Neuronal stem cell (in vitro differentiated cells): ENCODE results near the gene TXNIP.

Experiments
- DNase-seq: peaks from one replicate; pipeline ENCODE4 v3.0.0-alpha.2; 2013; ENCODE audit warnings: low spot score
- H2AFZ ChIP-seq: one replicate; pipeline ENCODE4 v1.6.1; 2013; ENCODE audit warnings: mild to moderate bottlenecking, low read length, inconsistent platforms
- H2AK5ac ChIP-seq: 2 replicates; pipeline ENCODE4 v1.6.1; 2013; ENCODE audit warnings: low read depth, mild to moderate bottlenecking, inconsistent platforms, low read length, moderate library complexity, mixed read lengths
- H2BK120ac ChIP-seq: 2 replicates; pipeline ENCODE4 v1.6.1; 2013; ENCODE audit warnings: low read depth, mild to moderate bottlenecking, inconsistent platforms, low read length, moderate library complexity, mixed read lengths
- H2BK12ac ChIP-seq: one replicate; pipeline ENCODE4 v1.6.1; 2013; ENCODE audit warnings: low read length, inconsistent platforms
- H2BK15ac ChIP-seq: 2 replicates; pipeline ENCODE4 v1.6.1; 2013; ENCODE audit warnings: mild to moderate bottlenecking, low read length, inconsistent platforms, mixed read lengths
- H2BK5ac ChIP-seq: one replicate; pipeline ENCODE4 v1.6.1; 2013; ENCODE audit warnings: inconsistent platforms, mild to moderate bottlenecking, low read length, moderate library complexity
- H3K14ac ChIP-seq: one replicate; pipeline ENCODE4 v1.6.1; 2013; ENCODE audit warnings: low read length, inconsistent platforms
- H3K18ac ChIP-seq: 2 replicates; pipeline ENCODE4 v1.6.1; 2013; ENCODE audit warnings: low read length, inconsistent platforms
- H3K23ac ChIP-seq: 2 replicates; pipeline ENCODE4 v1.6.1; 2013; ENCODE audit warnings: low read depth, mild to moderate bottlenecking, mixed read lengths, low read length, inconsistent platforms; ENCODE audit not compliant: poor library complexity
- H3K27ac ChIP-seq: replicated peaks from 3 replicates; pipeline ENCODE4 v1.5.1; 2013; ENCODE audit warnings: low read length, inconsistent platforms
- H3K27me3 ChIP-seq, 3 experiments: 2 replicates each; pipeline ENCODE4 v1.6.1; 2013; ENCODE audit warnings: low read length in 3 of 3, mild to moderate bottlenecking in 2 of 3, inconsistent platforms in 1 of 3, low read depth in 1 of 3, mixed read lengths in 1 of 3, moderate library complexity in 1 of 3; ENCODE audit not compliant: control insufficient read depth in 3 of 3, insufficient read depth in 3 of 3
- H3K36me3 ChIP-seq, 2 donors: replicated peaks in 1 of 2; 2 replicates each; pipeline ENCODE4 v1.6.1; 2013; ENCODE audit warnings: low read length in 2 of 2; ENCODE audit not compliant: control insufficient read depth in 2 of 2, insufficient read depth in 2 of 2
- H3K4ac ChIP-seq: 2 replicates; pipeline ENCODE4 v1.6.1; 2013; ENCODE audit warnings: inconsistent platforms, mild to moderate bottlenecking, low read length, moderate library complexity
- H3K4me1 ChIP-seq, 2 donors: 1 replicate in 1 of 2; 2 replicates in 1 of 2; pipeline ENCODE4 v1.6.1; 2013; ENCODE audit warnings: low read length in 2 of 2, low read depth in 1 of 2; ENCODE audit not compliant: control insufficient read depth in 2 of 2, insufficient read depth in 1 of 2
- H3K4me2 ChIP-seq: one replicate; pipeline ENCODE4 v1.6.1; 2013; ENCODE audit warnings: mild to moderate bottlenecking, low read length, inconsistent platforms; ENCODE audit not compliant: insufficient read depth, poor library complexity, severe bottlenecking
- H3K4me3 ChIP-seq, 2 donors: 2 replicates each; pipeline ENCODE4 v1.5.1; 2013; ENCODE audit warnings: low read length in 2 of 2, mild to moderate bottlenecking in 2 of 2, inconsistent platforms in 1 of 2, moderate library complexity in 1 of 2
- H3K79me1 ChIP-seq: one replicate; pipeline ENCODE4 v1.6.1; 2013; ENCODE audit warnings: low read depth, mild to moderate bottlenecking, inconsistent platforms, low read length, moderate library complexity
- H3K9ac ChIP-seq: one replicate; pipeline ENCODE4 v1.6.1; 2013; ENCODE audit warnings: mild to moderate bottlenecking, low read depth, low read length, inconsistent platforms; ENCODE audit not compliant: poor library complexity
- H3K9me3 ChIP-seq, 2 donors: replicated peaks in 1 of 2; 2 replicates each; pipeline versions ENCODE3 to v1.6.1; 2013; ENCODE audit warnings: low read length in 2 of 2, mild to moderate bottlenecking in 2 of 2, inconsistent platforms in 1 of 2, low read depth in 1 of 2, mixed read lengths in 1 of 2, moderate library complexity in 1 of 2; ENCODE audit not compliant: control insufficient read depth in 2 of 2, insufficient read depth in 1 of 2
- H4K8ac ChIP-seq: one replicate; pipeline ENCODE4 v1.6.1; 2013; ENCODE audit warnings: low read depth, mild to moderate bottlenecking, inconsistent platforms, low read length, moderate library complexity
- H4K91ac ChIP-seq: one replicate; pipeline ENCODE4 v1.6.1; 2013; ENCODE audit warnings: low read length, low read depth, mild to moderate bottlenecking, inconsistent platforms; ENCODE audit not compliant: poor library complexity
- WGBS, 2 donors: extraction: QIAGEN DNeasy Blood & Tissue Kit; methylation state at CpG; one replicate each; pipeline ENCODE4 v1.1.7; 2013; ENCODE audit warnings: missing lambda C conversion rate in 2 of 2, mixed read lengths in 1 of 2; ENCODE audit not compliant: insufficient read length in 2 of 2, insufficient replicate concordance in 1 of 2; ENCODE audit errors: extremely low coverage in 2 of 2; 5-methylcytosine and 5-hydroxymethylcytosine counted together

Gene TXNIP

DNA sequence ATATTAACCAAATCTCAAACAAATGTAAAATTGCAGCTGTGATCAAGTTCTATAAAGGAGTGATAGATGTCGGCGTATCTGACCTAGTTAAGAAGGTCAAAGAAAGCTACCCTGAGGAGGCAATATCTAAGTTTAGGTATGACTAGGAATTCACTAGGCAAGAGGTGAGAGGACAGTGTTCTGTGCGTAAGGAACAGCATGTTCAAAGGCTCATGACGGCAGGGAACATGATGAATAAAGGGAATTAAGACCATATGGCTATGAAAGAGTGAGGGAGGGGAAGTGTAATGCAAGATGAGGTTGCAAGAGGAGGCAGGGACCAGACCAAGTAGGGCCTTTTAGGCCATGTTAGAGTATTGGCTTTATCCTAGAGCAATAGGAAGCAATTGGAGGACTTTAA is 47.2 kb downstream of the TXNIP start:
- H3K23ac ChIP-seq: no peak overlapping the region
- no peak overlapping the region for H2BK120ac ChIP-seq
- H3K4ac ChIP-seq: no peak overlapping the region
- no peak overlapping the region for H3K4me2 ChIP-seq
- H2BK12ac ChIP-seq: no peak overlapping the region
- H4K91ac ChIP-seq: no peak overlapping the region
- no peak overlapping the region for H3K9ac ChIP-seq
- no peaks in the 10 kb centered on the region for H3K27me3 ChIP-seq
- DNase-seq: no peak
- H2AK5ac ChIP-seq: no peak overlapping the region
- WGBS, 2 donors: no CpG with 5 or more reads among the region's 4 CpGs
- no peak overlapping the region for H2AFZ ChIP-seq
- peaks cover 0 to 37% of the 10 kb centered on the region in 2 donors for H3K36me3 ChIP-seq
- H3K4me1 ChIP-seq: peaks cover 6 to 13% of the 10 kb centered on the region in 2 donors
- no peak overlapping the region for H3K27ac ChIP-seq
- H3K9me3 ChIP-seq: peaks cover 0 to 3% of the 10 kb centered on the region in 2 donors
- H3K18ac ChIP-seq: no peak overlapping the region
- H2BK5ac ChIP-seq: no peak overlapping the region
- H4K8ac ChIP-seq: no peak overlapping the region
- no peaks in the 10 kb centered on the region for H3K79me1 ChIP-seq
- no peak overlapping the region for H2BK15ac ChIP-seq
- no peak overlapping the region for H3K14ac ChIP-seq
- H3K4me3 ChIP-seq: no peak overlapping the region

GRCh38 chr1:145947551-145947950 is 48.8 kb downstream of the TXNIP start:
- WGBS, 2 donors: no CpG with 5 or more reads among the region's 4 CpGs
- H3K4me2 ChIP-seq: no peak overlapping the region
- H3K79me1 ChIP-seq: no peaks in the 10 kb centered on the region
- H4K8ac ChIP-seq: no peak overlapping the region
- no peak overlapping the region for H2BK120ac ChIP-seq
- H3K27ac ChIP-seq: no peak overlapping the region
- H3K9me3 ChIP-seq: peaks cover 0 to 3% of the 10 kb centered on the region in 2 donors
- no peak for DNase-seq
- no peak overlapping the region for H2BK12ac ChIP-seq
- no peak overlapping the region for H3K23ac ChIP-seq
- no peak overlapping the region for H2BK5ac ChIP-seq
- peaks cover 0 to 53% of the 10 kb centered on the region in 2 donors for H3K36me3 ChIP-seq
- H4K91ac ChIP-seq: no peak overlapping the region
- no peak overlapping the region for H2AK5ac ChIP-seq
- no peak overlapping the region for H2BK15ac ChIP-seq
- H3K9ac ChIP-seq: no peak overlapping the region
- H2AFZ ChIP-seq: no peak overlapping the region
- no peak overlapping the region for H3K4ac ChIP-seq
- H3K4me3 ChIP-seq: no peak overlapping the region
- no peak overlapping the region for H3K18ac ChIP-seq
- no peaks in the 10 kb centered on the region for H3K27me3 ChIP-seq
- no peak overlapping the region for H3K14ac ChIP-seq
- peaks cover 6 to 13% of the 10 kb centered on the region in 2 donors for H3K4me1 ChIP-seq

DNA sequence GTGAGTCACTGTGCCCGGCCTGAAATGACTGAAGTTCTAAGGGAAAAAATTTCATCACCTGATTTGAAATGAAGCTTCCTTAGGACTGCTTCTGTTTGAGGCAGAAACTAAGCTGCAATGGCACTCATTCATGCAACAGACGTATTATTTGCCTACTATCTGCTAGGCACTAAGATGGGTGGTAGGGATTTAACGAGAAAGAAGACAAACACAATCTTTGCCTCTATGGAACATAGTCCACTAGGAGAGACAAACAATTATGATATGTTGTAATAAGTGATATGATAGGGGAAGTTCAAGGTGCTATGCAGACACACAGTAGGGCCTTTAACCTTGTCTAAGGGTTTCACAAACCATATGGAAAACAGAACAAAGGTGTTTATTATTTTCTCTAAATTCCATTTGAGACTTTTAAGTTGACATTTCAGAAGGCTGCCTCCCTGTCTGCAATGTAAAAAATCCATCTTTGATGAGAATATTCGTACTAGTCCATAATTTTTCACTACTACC is 49.8 kb downstream of the TXNIP start:
- Histone ChIP-seq H4K8ac (no peak overlapping the region), H2AK5ac (no peak overlapping the region), H3K9me3 (peaks cover 0 to 3% of the 10 kb centered on the region in 2 donors), H2BK12ac (no peak overlapping the region), H3K14ac (no peak overlapping the region), H3K4me2 (no peak overlapping the region), H3K18ac (no peak overlapping the region), H2BK15ac (no peak overlapping the region), H3K4me1 (peaks cover 3 to 5% of the 10 kb centered on the region in 2 donors), H2BK5ac (no peak overlapping the region), H3K27me3 (no peaks in the 10 kb centered on the region), H3K27ac (no peak overlapping the region), H3K36me3 (peaks cover 0 to 63% of the 10 kb centered on the region in 2 donors), H3K79me1 (no peaks in the 10 kb centered on the region), H3K4ac (no peak overlapping the region), H2BK120ac (no peak overlapping the region), H2AFZ (no peak overlapping the region), H3K4me3 (no peak overlapping the region), H4K91ac (no peak overlapping the region), H3K9ac (no peak overlapping the region), H3K23ac (no peak overlapping the region)
- no peak for DNase-seq
- no CpG with 5 or more reads among the region's 4 CpGs for WGBS, 2 donors

DNA sequence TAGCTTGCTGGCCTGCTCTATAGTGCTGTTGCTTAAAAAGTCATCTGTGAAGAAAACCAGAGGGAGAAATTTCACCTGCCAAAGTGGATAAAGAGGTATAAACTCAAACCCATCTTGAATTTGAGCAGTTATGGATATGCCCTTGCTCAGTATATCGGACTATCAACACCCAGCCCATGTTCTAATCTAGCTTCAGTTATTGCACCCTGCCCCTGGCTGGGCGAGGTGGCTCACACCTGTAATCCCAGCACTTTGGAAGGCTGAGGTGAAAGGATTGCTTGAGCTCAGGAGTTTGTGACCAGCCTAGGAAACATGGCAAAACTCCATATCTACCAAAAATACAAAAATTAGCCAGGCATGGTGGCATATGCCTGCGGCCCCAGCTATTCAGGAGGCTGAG is 51.8 kb downstream of the TXNIP start:
- Histone ChIP-seq H2BK5ac (no peak overlapping the region), H3K4ac (no peak overlapping the region), H3K27ac (no peak overlapping the region), H3K23ac (no peak overlapping the region), H3K9ac (no peak overlapping the region), H2BK15ac (no peak overlapping the region), H4K8ac (peak overlapping the region; percentile 17), H3K14ac (no peak overlapping the region), H2AFZ (no peak overlapping the region), H3K4me2 (no peak overlapping the region), H3K79me1 (no peaks in the 10 kb centered on the region), H2BK12ac (no peak overlapping the region), H3K4me3 (no peak overlapping the region), H3K18ac (no peak overlapping the region), H3K9me3 (peaks cover 0 to 3% of the 10 kb centered on the region in 2 donors), H3K36me3 (peaks cover 0 to 68% of the 10 kb centered on the region in 2 donors), H4K91ac (no peak overlapping the region), H2BK120ac (no peak overlapping the region), H2AK5ac (no peak overlapping the region), H3K4me1 (no peaks in the 10 kb centered on the region), H3K27me3 (no peaks in the 10 kb centered on the region)
- no CpG with 5 or more reads among the region's 3 CpGs for WGBS, 2 donors
- DNase-seq: no peak
